HUDEP-2 (cell line): ENCODE data around the gene CCNY.

Source experiments
- DNase-seq, 76 experiments: peaks; one replicate each; lab custom pipeline; 2025; ENCODE audit not compliant: unreplicated experiment in 76 of 76; lab: John Stamatoyannopoulos, UW

The CCNY gene

DNA sequence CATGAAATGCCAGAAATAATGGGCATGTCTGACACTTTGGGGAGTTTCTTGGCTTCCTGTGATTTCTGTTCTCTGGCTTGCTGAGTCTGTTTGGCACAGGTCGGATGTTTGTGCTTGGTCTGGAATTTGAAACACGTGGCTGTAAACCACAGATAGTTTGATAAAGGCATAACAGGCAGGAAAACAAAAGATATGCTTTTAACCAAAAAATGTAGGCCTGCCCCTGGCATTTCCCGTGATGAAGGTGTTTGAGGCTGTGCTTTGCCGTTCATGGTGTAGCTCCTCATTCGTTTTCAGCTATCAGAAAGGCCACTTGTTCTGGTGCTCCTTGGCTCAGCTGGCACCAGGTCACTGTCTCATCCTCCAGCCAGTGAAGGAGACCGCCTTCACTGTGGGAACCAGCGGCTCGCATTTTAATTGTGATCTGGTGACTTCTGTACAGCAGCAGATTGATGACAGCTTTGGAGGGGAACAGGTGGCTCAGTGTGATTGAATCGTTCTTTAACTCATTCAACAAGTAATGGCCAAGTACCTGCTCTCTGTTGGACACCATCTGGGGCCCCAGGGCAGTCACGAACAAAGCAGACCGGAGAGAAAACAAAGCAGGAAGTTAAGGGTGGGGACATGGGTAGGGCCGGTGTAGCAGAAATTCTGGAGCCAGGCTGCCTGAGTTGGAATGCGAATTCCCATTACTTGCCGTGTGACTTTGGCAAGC, 111.5 kb downstream of the CCNY start:
- DNase-seq, result peak in 33 of 76 experiments; percentile 2 to 55 (median 19)

DNA sequence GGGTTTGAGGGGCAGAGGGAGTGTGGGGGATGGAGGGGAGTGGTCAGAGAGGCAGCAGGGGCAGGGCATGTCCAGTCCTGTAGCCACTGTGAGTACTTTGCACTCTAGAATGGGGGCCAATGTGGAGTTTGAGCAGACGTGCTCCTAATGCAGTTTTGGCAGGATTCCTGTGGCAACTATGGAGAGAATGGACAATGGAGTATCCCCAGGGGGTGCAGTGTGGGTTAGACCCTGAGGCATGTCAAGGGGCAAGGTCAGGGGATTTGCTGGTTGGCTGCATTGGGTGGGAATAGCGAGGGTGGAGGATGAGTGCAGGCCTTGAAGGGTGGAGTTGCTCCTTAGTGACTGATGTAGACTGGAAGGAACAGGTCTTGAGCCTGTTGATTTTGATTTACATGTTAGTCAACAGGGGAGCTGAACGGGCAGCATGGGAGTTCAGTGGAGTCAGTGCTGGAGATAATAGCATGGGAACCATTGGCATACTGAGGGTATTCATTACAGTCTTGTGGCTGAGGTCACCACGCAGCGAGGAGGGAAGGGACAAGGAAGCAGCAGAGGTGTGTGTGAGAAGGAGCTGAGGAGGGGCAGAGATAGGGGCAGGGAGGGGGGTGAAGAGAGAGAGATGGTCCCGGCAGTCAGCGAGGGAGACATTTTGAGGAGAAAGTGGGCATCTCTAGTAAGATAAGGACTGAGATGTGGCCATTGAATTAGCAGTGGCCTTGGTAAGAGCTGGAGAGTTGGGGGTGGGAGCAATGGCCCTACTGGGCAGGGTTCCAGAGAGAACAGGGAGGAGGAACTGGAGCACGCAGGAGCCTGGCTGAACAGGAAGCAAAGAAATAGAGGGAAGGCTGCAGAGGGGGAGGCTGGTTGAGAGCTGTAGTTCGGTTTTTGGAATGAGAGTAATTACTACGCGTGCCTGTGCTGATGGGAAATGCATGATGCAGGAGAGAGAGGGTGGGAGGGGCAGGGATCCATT, 112.7 kb downstream of the CCNY start:
- peak in 1 of 76 experiments; percentile 7 for DNase-seq

DNA sequence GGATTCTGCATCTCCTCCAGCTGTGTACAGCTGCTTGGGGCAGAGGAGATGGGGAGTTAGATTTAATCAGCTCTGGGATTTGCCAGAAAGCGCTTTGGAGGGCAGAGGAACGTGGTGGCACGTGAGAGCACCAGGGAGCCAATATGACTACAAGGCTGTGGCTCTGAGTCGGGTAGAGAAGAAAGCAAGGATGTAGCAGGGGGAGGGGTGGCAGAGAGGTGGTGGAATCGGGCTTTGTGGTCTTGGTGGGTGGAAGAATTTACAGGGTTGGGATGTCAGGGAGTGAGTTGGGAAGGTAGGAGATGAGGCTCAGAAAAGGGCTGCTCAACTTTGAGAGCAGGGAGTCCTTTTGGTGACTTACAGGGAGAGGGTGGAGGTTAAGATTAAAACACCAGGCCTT, 113.6 kb downstream of the CCNY start:
- no peak for DNase-seq

DNA sequence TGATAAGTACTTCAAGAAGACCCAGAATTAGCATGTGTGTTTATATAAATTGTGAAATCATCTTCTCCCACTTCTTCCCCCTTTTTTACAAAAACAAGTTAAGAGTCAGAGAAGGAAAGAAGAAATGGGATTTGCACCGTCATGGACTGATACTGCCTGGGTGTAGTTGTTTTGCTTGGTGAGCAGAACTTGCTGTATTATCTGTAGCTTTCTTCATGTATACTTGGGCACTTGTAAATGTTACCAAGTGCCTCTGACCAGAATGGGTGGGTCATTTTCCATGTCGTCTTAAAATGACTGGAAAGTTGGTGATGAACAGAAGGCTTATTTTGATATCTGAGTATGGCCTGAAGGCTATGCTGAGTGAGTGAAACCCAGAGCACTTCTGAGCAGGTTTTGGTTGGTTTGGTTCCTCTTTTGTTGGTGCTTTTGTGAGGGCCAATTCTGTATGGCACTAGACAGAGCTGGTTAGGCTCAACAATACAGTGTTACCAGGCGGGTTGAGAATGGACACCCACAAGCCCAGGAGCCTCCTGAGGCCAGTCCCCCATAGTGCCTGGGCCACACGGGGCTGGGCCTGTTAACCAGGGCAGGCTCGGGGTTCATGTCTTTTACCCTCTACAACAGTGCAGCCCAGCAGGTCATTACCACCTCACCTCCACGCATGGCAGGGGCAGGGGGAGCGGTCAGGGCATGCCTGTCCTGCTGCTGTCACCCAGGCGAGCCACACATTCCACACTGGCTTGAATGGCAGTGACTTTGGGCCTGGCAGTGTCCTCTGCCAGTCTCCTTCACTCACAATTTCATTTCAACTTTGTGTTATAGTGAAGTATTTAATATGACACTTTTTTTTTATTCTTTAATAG, 115.1 kb downstream of the CCNY start:
- peak in 29 of 76 experiments; percentile 5 to 64 (median 27) for DNase-seq

DNA sequence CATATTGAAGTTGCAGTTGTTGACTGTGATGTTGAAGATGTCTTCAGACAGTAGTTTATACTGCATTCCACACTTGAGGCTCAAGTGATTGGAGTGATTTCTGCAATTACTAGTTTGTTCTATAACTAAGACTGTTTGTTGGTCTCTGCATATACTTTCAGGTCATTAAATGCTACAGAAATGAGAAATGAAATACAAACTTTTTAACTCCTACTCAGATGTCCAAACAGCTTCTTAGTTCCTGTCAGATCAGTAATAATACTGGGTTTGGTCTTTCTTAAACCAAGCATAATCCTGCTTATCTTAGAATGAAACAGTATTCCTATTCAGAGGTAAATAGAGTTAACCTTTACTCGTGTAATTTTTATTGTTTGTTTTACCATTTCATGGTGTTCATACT, 115.9 kb downstream of the CCNY start:
- no peak for DNase-seq

DNA sequence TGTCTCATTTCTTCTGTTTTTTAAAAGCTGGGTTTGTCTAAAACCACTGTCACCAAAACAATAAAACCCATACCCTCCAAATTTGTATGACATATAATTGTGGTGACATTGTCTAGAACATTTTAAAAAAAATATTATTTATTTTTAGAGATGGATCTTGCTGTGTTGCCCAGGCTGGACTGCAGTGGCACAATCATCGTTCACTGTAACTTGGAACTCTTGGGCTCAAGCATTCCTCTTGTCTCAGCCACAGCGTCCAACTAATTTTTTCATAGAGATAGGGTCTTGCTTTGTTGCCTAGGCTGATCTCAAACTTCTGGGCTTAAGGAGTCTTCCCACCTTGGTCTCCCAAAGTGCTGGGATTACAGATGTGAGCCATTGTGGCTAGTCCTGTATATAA, 116.5 kb downstream of the CCNY start:
- DNase-seq, result no peak

DNA sequence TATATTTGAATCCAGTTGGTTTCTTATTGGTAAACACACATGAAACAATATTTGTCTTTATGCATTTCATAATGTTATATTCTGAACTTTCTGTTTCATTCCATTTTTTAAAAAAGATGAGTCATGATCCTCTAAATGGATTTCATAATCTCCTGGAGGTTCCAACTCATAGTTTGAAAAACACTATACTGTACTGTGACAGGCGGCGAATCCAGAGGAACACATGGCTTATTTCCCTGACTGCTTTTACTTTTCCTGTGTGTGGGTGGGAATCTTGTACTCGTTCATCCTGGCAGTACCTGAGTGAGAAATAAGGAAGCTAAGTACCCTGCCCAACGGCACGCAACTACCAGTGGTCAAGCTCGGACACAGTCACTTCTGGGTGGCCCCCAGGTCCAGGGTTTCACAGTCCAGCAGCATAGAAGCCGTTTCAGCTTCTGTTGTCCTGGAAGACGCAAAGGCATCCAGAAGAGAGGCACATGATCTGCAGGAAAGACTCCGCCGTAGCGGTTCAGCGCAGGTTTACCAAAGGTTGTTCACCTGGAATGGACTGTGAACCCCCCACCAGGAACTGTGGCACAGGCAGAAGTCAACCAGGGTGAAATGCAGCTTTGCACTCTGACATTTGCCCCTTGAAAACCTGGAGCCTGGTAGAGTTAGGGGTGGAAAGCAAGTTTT, 117.7 kb downstream of the CCNY start:
- DNase-seq, result no peak

DNA sequence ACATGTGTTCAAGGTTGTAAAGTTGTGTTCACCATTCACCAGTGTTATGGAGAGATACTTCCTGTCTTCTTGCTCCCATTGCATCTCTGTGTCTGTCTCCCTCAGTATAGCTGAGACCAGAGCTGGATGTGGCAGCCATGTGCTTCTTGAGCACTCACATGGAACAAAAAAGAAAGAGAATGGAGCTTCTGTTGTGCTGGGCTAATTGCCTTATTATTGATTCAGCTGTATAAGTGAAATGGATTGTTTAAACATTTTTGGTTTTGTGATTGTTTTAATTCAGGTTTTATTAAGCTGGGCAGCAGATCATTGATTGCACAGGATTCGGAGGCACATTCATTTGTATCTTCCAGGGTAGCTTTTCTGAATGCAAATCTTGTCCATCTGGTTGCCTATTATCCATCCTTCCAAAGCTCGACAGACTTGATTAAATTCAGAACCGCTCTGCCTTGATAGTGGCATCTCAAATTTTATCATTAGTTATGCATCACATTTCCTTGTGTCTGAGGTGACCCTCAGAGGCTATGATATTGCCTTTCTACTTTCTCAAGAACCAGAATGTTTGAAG, 119.9 kb downstream of the CCNY start:
- no peak for DNase-seq

DNA sequence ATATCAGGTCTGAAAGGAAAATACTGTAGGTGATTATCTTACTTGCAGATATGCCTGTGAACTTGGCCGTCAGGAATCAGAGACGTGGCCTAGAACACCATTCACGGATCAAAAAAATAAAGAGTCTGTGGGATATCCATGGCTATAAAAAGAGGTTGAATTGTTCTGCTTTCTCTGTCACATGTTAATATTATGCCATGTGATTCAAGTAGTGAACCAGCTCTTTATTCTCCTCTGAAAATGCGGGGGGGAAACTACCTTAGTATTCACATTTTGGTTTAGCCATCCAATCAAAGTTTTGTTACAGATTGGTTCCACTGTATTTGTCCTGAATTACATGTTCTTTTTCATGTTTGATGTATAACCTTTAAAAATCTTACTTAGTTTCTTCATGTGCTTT, 120.5 kb downstream of the CCNY start:
- no peak for DNase-seq

DNA sequence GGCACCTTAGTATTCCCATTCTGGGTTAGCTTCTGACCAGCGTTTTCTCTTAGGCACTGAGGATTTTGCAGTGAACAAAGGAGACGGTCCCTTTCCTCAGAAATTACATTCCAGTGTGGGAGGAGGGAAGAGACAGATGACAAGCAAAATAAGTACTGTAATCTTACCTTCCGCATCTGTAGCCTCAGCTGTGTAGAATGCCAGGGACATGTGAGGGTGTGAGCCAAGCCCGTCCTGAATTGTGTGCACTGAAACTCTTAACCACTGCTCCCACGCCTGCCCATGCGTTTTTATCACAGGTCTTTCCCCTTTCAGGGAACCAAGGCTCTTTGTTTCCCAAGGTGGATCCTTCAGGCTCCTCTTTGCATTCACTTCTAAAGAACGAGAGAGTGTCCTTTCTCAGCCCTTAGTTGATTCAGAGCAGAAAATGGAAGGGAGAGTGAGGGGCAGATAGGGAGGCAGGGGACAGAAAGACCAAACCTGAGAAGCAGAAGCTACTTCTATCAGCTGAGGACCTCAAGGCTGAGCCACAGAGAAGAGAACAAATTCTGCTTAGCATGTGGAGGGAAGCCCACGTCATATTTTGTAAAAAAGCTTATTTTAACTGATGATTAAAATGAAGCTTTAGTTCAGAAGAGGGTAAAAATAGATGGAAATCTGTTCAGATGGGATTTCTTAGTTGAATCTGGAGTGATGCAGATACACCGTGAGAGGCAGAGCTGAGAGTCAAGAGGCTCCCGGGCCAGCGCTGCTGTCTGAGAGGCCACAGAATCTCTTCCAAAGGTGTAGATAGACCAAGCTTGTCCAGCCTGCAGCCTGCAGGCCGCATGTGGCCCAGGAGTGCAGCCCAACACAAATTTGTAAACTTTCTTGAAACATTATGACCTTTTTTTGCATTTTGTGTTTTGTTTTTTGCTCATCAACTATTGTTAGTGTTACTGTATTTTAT, 122.5 kb downstream of the CCNY start:
- DNase-seq, result peak in 2 of 76 experiments; percentile 2 to 20

DNA sequence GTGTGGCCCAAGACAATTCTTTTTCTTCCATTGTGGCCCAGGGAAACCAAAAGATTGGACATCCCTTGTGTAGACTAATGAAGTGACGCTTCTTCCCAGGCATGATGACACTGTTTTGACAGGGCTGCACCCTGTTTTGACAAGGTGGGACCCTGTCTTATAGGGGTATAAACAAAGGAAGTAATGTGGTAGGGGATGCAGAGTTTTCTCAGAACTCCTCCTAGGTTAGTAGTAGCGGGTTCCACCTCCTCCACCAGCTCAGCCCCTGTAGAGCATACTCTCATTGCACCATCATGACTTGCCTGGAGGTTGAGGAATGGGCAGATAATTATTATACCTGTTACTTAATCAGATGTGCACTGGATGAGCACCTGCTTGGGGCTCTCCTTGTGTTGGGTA, 123.1 kb downstream of the CCNY start:
- DNase-seq, result no peak

DNA sequence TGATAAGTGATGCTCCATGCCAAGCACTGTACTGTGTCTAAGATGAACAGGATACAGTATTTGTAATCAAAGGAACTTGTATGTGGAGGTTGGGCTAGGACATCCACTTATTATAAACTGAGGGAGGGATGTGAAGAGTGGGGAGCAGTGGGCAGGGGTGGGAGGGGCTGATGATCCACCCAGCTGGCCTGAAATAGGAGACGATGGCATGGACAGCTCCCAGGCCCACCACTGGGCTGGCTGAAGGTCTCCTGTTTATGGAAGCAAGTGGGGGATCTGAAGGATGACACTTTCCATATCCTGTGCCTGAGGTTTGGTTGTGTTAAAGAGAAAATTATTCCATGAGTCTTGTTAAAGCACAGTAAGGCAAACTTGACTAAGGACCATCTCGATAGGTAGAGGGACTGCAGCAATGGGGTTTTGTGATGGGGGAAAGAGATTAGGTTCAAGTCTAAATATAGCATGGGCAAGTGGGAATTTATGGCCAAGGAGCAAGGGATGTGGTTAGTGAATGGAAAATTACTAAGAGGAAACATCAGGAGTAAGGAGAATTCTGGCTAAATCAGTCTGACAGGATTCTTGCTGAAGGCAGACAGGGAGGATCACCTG, 124.6 kb downstream of the CCNY start:
- no peak for DNase-seq

DNA sequence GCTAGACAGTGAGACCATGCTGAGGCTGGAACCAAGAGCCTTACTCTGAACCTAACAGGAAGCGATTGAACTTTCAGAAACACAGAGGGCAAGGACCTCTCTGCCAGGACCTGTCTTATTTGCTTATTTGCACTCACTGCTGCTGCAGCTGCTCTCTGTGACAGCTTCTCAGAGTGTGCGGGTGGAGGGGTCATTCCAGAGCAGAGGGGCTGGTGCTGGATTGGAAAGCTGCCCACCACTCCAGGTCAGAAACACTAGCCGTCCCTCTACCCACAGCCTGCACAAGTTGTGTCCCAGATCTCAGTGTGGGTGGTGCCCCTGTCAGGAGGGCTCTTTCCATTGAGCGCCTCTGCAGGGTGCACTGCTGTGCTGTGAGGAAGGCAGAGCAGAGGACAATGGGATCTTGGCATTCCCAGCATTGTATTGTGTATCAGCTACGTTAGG, 126.2 kb downstream of the CCNY start:
- DNase-seq, result no peak

DNA sequence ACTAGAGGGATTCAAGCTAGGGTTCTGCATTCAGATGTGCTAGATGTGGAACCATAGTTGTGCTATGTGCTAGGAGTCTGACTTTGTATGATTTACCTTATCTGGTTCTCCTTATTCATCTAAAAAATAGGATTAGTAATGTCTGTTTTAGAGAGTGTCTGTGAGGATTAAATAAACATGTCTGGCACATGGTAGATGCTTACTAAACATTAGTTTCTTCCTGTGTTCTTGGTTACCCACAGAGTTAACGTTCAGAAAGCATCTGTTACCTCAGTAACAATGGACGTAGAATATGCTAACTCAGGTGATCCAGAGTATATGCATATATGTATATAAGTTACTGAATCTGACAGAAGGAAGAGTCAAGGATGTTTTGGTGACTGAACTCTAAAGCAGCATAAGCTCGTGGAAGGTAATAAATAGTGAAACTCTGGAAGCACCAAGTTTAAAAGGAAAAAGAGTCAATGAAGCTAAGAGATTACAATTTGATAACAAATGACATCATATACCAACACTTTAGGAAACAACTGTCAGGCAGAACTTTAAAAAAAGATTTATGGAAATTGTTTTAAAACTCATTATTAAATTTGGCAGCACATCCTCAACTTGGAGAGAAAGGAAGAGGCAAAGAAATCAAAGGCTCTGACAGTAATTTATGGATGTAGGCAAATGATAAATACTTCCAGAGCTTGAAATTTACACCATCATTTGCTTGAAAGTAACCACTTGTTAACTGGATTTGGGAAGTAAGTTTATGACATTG, 127.0 kb downstream of the CCNY start:
- no peak for DNase-seq

DNA sequence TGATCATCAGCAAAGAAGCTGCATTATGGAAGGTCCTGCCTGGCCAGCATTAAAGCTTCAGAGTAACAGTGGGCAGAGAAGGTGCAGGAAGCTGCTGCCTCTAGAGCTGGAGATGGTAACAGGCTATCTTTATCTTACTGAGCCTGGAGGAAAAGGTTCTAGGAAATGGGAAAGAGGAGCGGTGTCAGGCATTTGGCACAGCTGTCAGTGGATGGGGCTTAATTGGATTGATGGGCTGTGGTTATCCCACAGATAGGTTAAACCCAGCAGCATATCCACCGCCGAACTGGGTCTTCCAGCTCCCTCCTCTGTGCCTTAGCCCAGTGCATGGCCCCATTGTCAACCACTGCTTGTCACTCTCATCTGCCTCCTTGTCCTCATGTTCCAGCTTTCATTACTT, 127.6 kb downstream of the CCNY start:
- no peak for DNase-seq

DNA sequence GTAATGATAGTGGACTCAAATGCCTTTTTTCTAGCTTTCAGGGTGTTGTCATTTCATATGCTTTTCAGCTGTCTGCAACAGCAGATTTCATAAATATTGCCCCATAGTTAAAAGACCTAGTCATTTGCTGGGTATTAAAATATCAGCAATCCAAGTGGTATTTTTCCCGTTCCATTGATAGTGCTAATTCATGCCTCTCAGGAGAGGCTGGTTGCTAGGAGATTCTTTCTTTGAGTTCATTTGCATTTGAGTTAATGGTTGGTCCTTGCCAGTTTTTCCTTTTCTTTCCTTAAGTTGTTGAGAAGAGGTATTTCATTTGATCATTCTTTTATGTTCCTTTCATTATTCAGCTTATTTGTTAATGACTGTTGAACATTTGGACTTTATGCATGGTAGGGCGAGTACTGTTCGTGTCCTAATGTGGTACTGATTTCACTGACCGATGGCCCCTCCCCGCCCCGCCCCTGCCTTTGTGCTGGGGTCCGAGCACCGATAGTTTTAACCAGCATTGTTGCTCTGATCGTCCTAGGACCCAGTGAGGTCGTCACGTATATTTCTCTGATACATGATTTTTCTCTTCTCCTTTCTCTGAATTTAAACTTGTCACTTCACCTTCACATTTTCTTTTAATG, 128.6 kb downstream of the CCNY start:
- DNase-seq, result no peak

DNA sequence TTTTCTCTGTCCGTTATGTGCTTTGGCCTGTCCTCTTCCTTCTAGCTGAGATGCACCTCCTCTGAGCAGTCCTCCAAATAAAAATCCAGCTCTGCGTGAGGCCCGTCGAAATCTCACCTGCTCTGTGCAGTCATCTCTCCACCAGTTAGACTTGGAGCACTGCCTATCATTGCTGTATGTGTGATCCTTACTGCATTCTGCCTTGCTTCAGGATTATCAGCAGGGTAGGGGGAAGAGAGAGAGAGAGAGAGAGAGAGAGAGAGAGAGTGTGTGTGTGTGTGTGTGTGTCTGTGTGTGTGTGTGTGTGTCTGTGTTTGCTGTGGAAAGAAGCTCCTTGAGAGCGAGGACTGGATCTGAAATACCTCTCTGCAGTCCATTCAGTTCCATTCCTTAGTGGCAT, 129.4 kb downstream of the CCNY start:
- peak in 13 of 76 experiments; percentile 3 to 42 (median 19) for DNase-seq
